Stimulated activated naive B cell treated with anti-CD40 and anti-IgM and Interleukin-4, amounts not matched to agents 10 μg/mL and 1 μg/mL and 100 μg/mL, for 72 hours (primary cell): Measurements from ENCODE around the gene CD83.

Experiments used
- ATAC-seq, 2 donors: fragments of 150-1000 bp; cut with Tn5 transposase; replicated peaks; 2 replicates each; pipeline ENCODE4 v1.10.0; 2021; ENCODE audit warnings: moderate library complexity in 1 of 2
- DNase-seq: peaks from one replicate; pipeline ENCODE4 v3.0.0; 2021
- H3K27ac Mint-ChIP-seq: one replicate; pipeline ENCODE4 v1.8.0; 2022; ENCODE audit warnings: mild to moderate bottlenecking, mixed read lengths
- H3K27me3 Mint-ChIP-seq, 2 donors: one replicate each; pipeline ENCODE4 v1.8.0; 2022; ENCODE audit warnings: mixed read lengths in 2 of 2
- H3K36me3 Mint-ChIP-seq, 2 donors: one replicate each; pipeline ENCODE4 v1.8.0; 2022; ENCODE audit warnings: mixed read lengths in 2 of 2, mild to moderate bottlenecking in 1 of 2
- H3K4me1 Mint-ChIP-seq, 2 donors: one replicate each; pipeline ENCODE4 v1.8.0; 2022; ENCODE audit warnings: mixed read lengths in 2 of 2, mild to moderate bottlenecking in 1 of 2
- H3K4me3 Mint-ChIP-seq, 2 donors: one replicate each; pipeline ENCODE4 v1.8.0; 2022; ENCODE audit warnings: mild to moderate bottlenecking in 2 of 2, mixed read lengths in 2 of 2, moderate library complexity in 1 of 2
- H3K9me3 Mint-ChIP-seq, 2 donors: one replicate each; pipeline ENCODE4 v1.8.0; 2022; ENCODE audit warnings: mixed read lengths in 2 of 2, mild to moderate bottlenecking in 1 of 2

CD83 gene

DNA sequence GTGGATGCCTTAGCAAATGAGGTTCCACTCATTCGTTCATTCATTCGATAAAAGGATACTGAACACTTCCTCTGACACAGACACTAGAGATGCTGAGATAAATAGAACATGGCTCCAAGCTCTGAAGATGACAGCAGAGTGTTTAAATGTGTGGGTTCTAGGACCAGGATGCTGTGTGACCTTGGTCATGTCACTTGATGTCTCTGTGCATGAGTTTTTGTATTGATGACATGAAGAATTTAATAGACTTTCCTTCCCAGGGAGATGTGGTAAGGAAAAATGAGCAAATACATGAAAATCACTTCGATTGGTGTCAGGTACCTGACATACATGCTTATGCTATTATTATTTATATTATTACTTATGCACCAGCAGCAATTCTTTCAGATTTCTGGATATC, 34.3 kb upstream of the CD83 start:
- H3K4me1 Mint-ChIP-seq: peaks cover 54 to 93% of the 10 kb centered on the region in 2 donors
- H3K27ac Mint-ChIP-seq: no peak overlapping the region
- DNase-seq (no peak), ATAC-seq (no peak)
- H3K9me3 Mint-ChIP-seq: no peaks in the 10 kb centered on the region
- H3K4me3 Mint-ChIP-seq: no peak overlapping the region
- no peaks in the 10 kb centered on the region for H3K36me3 Mint-ChIP-seq
- no peaks in the 10 kb centered on the region for H3K27me3 Mint-ChIP-seq

DNA sequence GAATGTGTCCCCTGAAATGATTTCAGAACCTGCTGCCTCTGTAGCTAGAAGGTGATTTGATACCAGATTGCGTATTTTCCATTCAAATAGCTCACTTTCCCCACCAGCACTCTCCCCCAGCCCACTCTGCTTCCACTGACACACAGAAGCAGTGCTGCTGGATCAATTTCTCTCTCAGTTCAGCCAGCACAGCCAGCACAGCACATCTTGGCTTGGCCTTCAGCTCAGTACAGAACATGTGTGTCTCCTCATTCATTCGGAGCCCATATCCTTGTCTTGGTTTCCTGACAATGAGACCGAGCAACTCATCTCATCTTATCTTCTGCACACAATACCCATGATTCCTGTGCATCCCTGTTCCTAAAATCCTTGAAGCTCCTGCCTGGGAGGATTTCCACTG, 33.8 kb upstream of the CD83 start:
- H3K4me3 Mint-ChIP-seq: no peak overlapping the region
- no peaks in the 10 kb centered on the region for H3K27me3 Mint-ChIP-seq
- H3K4me1 Mint-ChIP-seq: peaks cover 57 to 93% of the 10 kb centered on the region in 2 donors
- no peak for DNase-seq
- no peaks in the 10 kb centered on the region for H3K36me3 Mint-ChIP-seq
- H3K9me3 Mint-ChIP-seq: no peaks in the 10 kb centered on the region
- H3K27ac Mint-ChIP-seq: peak overlapping the region; percentile 39
- no peak for ATAC-seq

DNA sequence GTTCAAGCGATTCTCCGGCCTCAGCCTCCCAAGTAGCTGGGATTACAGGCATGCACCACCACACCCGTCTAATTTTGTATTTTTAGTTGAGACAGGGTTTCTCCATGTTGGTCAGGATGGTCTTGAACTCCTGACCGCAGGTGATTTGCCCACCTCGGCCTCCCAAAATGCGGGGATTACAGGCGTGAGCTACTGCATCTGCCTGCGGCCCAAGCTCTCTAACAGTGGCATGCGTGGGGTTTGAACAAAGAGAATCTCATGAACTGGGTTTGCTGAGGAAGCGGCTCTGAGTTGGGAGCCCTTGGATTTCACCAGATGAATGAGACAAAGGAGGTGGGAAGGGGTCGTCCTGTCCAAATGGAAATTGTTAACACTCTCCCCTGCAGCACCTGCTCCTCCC, 33.2 kb upstream of the CD83 start:
- Mint-ChIP-seq H3K4me3 (no peak overlapping the region), H3K36me3 (no peaks in the 10 kb centered on the region), H3K4me1 (peaks cover 56 to 90% of the 10 kb centered on the region in 2 donors), H3K27ac (peak overlapping the region; percentile 82), H3K9me3 (no peaks in the 10 kb centered on the region), H3K27me3 (no peaks in the 10 kb centered on the region)
- ATAC-seq: no peak
- DNase-seq: no peak

DNA sequence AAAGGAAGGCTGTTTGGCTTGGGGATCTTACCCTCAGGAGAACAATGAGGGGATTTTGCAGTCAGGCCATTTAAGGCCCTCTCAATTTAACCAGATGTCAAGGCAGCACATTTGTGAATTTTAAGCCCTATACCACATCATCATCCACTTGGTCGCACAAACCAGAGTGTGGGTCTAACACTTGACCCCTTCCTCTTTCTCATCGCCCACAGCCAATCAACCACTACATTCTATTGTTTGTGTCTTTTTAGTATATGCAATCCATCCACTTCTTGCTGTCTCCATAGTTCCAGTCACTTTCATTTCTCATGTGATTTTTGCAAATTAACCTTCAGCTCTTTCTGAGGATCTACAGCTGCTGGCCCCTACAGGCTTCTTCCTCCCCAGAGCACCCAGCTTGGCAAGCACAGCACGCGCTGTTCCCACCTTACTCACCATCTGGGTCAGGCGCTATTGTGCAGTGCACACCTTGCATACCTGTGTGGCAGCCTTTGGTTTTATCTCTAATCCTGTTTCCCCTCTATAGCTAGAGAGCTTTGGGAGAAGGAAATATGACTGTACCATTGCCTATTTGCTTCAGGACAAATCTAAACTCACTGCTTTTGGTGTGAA, 32.3 kb upstream of the CD83 start:
- H3K9me3 Mint-ChIP-seq: peaks cover 4 to 5% of the 10 kb centered on the region in 2 donors
- H3K4me1 Mint-ChIP-seq: peaks cover 58 to 91% of the 10 kb centered on the region in 2 donors
- H3K27me3 Mint-ChIP-seq: no peaks in the 10 kb centered on the region
- peaks cover 3 to 6% of the 10 kb centered on the region in 2 donors for H3K36me3 Mint-ChIP-seq
- no peak for DNase-seq
- peak overlapping the region; percentile 26 to 56 for H3K4me3 Mint-ChIP-seq
- peak overlapping the region; percentile 82 for H3K27ac Mint-ChIP-seq
- peak; percentile 65 to 76 for ATAC-seq

DNA sequence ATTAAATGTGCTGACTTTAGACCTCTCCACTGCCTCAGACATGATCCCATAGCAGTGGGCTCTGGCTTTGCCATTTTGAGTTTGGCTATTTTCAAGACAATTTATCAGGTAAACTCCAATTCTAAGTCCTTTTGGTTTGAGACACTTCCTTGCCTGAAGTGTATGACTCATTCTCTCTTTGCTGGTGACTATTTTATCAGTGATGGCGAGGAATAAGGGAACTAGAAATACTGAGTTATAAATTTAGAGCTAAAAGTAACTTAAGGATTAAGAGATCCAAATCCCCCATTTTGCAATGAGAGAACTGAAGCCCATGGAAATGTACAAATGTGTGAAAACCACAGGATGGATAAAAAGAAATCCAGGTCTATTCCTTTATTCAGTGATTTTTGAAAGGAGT, 30.9 kb upstream of the CD83 start:
- Mint-ChIP-seq H3K27me3 (no peaks in the 10 kb centered on the region), H3K36me3 (peaks cover 3 to 6% of the 10 kb centered on the region in 2 donors), H3K27ac (peak overlapping the region; percentile 67), H3K4me3 (peak overlapping the region; percentile 18 to 56), H3K9me3 (peaks cover 4 to 5% of the 10 kb centered on the region in 2 donors), H3K4me1 (peaks cover 66 to 94% of the 10 kb centered on the region in 2 donors)
- DNase-seq: no peak
- ATAC-seq: peak; percentile 27 to 31

DNA sequence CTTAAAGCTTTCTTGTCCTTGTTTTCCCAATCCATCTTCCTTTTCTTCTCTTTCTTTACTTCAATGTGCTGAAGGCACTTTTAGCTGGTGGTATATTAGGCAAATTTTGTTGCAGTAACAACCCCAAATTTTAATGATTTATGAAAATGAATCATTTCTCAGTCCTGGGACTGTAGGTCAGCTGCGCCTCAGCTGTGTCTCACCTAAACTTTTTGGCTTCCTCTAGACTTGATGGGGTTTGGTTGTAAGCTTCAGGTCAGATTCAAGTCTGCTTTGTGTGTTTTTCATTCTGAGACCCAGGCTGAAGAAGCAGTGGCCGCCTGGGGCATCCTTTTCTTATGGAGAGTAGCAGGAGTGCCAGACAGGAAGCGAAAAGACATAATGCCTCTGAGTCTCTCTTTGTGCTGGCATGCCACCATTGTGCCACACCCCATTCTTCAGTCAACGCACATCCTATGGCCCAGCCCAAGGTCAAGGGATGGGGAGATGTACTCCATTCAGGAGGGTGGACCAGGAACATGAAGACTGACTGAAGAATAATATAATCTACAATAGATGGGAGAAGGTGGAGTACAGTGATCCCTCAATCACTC, 28.9 kb upstream of the CD83 start:
- Mint-ChIP-seq H3K27me3 (no peaks in the 10 kb centered on the region), H3K4me3 (peak overlapping the region; percentile 21 to 49), H3K4me1 (peaks cover 66 to 93% of the 10 kb centered on the region in 2 donors), H3K9me3 (peaks cover 5% of the 10 kb centered on the region in 2 donors), H3K36me3 (peaks cover 4 to 9% of the 10 kb centered on the region in 2 donors), H3K27ac (peak overlapping the region; percentile 89)
- no peak for DNase-seq
- peak; percentile 26 to 28 for ATAC-seq

DNA sequence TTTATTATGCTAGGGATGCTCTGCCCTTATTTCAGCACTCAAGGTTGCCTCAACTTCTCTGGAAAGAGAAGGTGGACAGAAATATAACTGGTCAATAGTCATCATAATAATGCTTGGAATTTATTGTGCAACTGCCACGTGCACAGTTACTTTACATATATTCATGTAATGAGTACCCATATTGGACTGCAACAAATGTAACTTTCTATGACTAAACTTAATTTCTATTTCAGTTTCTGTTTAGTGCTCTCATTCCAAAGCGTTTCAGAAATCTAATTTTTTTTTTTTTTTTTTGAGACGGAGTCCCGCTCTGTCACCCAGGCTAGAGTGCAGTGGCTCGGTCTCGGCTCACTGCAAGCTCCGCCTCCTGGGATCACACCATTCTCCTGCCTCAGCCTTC, 28.3 kb upstream of the CD83 start:
- peak overlapping the region; percentile 81 for H3K27ac Mint-ChIP-seq
- H3K36me3 Mint-ChIP-seq: peaks cover 5 to 9% of the 10 kb centered on the region in 2 donors
- H3K4me3 Mint-ChIP-seq: no peak overlapping the region
- H3K4me1 Mint-ChIP-seq: peaks cover 66 to 93% of the 10 kb centered on the region in 2 donors
- DNase-seq: no peak
- peaks cover 5% of the 10 kb centered on the region in 2 donors for H3K9me3 Mint-ChIP-seq
- ATAC-seq: no peak
- H3K27me3 Mint-ChIP-seq: no peaks in the 10 kb centered on the region

GRCh38 chr6:14091339-14091978, 26.1 kb upstream of the CD83 start:
- H3K36me3 Mint-ChIP-seq: peaks cover 6 to 9% of the 10 kb centered on the region in 2 donors
- no peaks in the 10 kb centered on the region for H3K27me3 Mint-ChIP-seq
- peak; percentile 10 to 12 for ATAC-seq
- DNase-seq: no peak
- H3K9me3 Mint-ChIP-seq: peaks cover 5% of the 10 kb centered on the region in 2 donors
- peak overlapping the region; percentile 81 for H3K27ac Mint-ChIP-seq
- H3K4me3 Mint-ChIP-seq: peak overlapping the region; percentile 57 to 74
- peaks cover 67 to 93% of the 10 kb centered on the region in 2 donors for H3K4me1 Mint-ChIP-seq

- Mint-ChIP-seq H3K9me3 (peaks cover 5% of the 10 kb centered on the region in 2 donors), H3K4me3 (peak overlapping the region in 1 of 2 donors; percentile 64), H3K36me3 (peaks cover 8 to 9% of the 10 kb centered on the region in 2 donors)
These were observed 25.3 kb upstream of the CD83 start for GRCh38 chr6:14092316-14092715.

DNA sequence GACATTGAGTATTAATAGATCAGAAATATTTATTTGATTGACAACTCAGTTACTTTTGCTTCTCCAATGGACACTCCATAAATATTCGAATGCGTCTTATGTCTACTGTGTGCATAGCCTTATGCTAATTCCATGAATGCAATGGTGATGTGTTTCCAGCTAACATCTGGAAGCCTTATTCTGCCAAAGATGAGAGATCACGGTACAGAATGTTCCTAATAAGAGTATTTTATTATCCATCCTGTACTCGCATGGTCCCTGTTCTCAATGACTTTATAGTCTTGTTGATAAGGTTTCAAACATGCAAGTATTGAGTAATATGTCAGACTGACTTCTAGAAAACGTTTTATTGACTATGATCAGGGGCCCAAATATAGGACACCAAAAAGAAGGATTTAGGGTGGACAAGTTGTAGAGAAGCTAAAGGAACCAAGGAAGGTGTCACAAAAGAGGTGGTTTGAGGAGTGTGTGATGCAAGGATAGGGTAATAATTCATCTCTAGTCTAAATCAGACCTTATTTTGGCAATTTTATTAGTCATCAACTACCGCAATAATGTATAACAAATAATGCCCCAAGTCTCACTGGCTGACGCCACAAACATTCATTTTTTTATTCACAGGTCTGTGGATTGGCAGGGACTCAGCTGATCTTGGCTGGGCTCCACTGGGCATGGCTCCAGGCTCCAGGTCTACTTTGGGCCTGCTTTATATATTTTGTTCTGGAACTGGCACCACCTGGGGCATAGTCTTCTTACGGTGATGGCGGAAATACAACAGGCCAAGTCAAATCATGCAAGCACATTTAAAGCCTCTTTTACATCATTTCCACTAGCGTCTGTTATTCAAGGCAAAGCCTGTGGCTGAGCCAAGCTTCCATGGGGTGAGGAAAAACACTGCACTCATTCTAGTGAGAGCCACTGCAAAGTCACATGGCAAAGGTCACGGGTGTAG, 24.5 kb upstream of the CD83 start:
- peak overlapping the region; percentile 52 to 64 for H3K4me3 Mint-ChIP-seq
- DNase-seq (no peak), ATAC-seq (no peak)
- peaks cover 10 to 14% of the 10 kb centered on the region in 2 donors for H3K36me3 Mint-ChIP-seq
- peaks cover 71 to 93% of the 10 kb centered on the region in 2 donors for H3K4me1 Mint-ChIP-seq
- no peaks in the 10 kb centered on the region for H3K27me3 Mint-ChIP-seq
- H3K9me3 Mint-ChIP-seq: peaks cover 9 to 10% of the 10 kb centered on the region in 2 donors
- H3K27ac Mint-ChIP-seq: peak overlapping the region; percentile 95

More at GRCh38 chr6:14092316-14092715, 25.3 kb upstream of the CD83 start:
- Mint-ChIP-seq H3K27ac (peak overlapping the region; percentile 95), H3K27me3 (no peaks in the 10 kb centered on the region), H3K4me1 (peaks cover 70 to 93% of the 10 kb centered on the region in 2 donors)
- ATAC-seq (no peak), DNase-seq (no peak)

- Mint-ChIP-seq H3K9me3 (peaks cover 9 to 13% of the 10 kb centered on the region in 2 donors), H3K4me3 (peak overlapping the region; percentile 44 to 64), H3K27me3 (no peaks in the 10 kb centered on the region), H3K27ac (peak overlapping the region; percentile 95), H3K4me1 (peaks cover 67 to 93% of the 10 kb centered on the region in 2 donors), H3K36me3 (peaks cover 10 to 17% of the 10 kb centered on the region in 2 donors)
- DNase-seq (no peak), ATAC-seq (peak in 1 of 2 donors; percentile 0)
These were observed 22.9 kb upstream of the CD83 start for GRCh38 chr6:14094721-14095120.

DNA sequence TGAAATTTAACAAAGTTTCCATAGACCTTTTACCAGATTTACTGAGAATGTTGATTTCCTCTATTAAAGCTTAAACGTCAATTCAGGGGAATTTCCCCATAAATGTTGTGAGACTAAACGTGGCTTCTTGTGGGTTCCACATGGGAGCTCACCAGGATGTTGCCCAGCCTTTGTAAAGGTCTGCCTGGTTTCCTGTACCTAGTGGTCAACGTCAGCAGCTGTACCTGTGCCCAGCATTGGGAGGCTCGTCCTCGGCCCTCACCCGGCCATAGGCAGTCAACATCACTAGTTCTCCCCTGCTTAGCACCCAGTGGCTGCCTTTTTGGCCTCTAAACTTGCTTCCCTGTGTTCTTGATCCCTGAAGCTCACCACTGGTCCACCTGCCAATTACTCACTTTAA, 22.1 kb upstream of the CD83 start:
- peak; percentile 88 for DNase-seq
- Mint-ChIP-seq H3K36me3 (peaks cover 12 to 16% of the 10 kb centered on the region in 2 donors), H3K27me3 (no peaks in the 10 kb centered on the region), H3K9me3 (peaks cover 7 to 8% of the 10 kb centered on the region in 2 donors), H3K27ac (peak overlapping the region; percentile 95), H3K4me1 (peaks cover 65 to 93% of the 10 kb centered on the region in 2 donors), H3K4me3 (peak overlapping the region; percentile 44 to 64)
- ATAC-seq: peak; percentile 78 to 81

DNA sequence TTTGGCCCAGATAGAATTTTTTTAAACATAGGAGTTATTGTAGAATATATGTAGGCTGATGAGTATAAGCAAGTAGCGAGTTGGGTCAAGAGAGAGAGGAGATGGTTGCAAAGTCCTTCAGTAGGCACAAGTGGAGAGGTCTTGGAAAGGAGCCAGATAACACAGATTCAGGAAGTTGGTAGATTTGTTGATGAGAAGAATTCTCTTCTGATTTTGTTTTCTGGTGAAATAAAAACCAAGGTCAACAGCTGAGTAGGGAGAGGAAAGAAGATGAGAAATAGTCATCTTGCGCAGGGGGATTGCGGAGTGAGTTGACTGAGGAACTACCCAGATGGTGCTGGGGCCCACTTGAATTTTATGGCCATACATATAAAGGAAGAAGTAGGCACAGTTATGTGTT, 17.4 kb upstream of the CD83 start:
- ATAC-seq: no peak
- peak overlapping the region; percentile 94 for H3K27ac Mint-ChIP-seq
- no peak for DNase-seq
- H3K9me3 Mint-ChIP-seq: peaks cover 6 to 8% of the 10 kb centered on the region in 2 donors
- H3K36me3 Mint-ChIP-seq: peaks cover 10 to 16% of the 10 kb centered on the region in 2 donors
- H3K4me3 Mint-ChIP-seq: peak overlapping the region; percentile 33 to 58
- H3K27me3 Mint-ChIP-seq: no peaks in the 10 kb centered on the region
- H3K4me1 Mint-ChIP-seq: peaks cover 57 to 91% of the 10 kb centered on the region in 2 donors

GRCh38 chr6:14100966-14101365, 16.6 kb upstream of the CD83 start:
- Mint-ChIP-seq H3K36me3 (peaks cover 11 to 20% of the 10 kb centered on the region in 2 donors), H3K27ac (peak overlapping the region; percentile 94), H3K4me1 (peaks cover 54 to 88% of the 10 kb centered on the region in 2 donors), H3K9me3 (peaks cover 6 to 8% of the 10 kb centered on the region in 2 donors), H3K4me3 (no peak overlapping the region), H3K27me3 (no peaks in the 10 kb centered on the region)
- DNase-seq: no peak
- ATAC-seq: no peak
